GM23338 (cell line): ENCODE measurements around the gene EFCAB3.

Experiments used
- EZH2 ChIP-seq: fragments of 200-600 bp; sonication (generic); IDR thresholded peaks from one replicate; pipeline ENCODE4 v1.8.0; 2017; ENCODE audit warnings: antibody characterized with exemption, mild to moderate bottlenecking, low read depth; ENCODE audit not compliant: unreplicated experiment
- EZH2phosphoT487 ChIP-seq: fragments of 200-600 bp; sonication (generic); IDR thresholded peaks from one replicate; pipeline ENCODE4 v1.8.1; 2018; ENCODE audit warnings: antibody characterized with exemption; ENCODE audit not compliant: unreplicated experiment
- JUNB ChIP-seq: IDR thresholded peaks from one replicate; pipeline ENCODE4 v1.6.1; 2016; ENCODE audit warnings: antibody characterized with exemption; ENCODE audit not compliant: unreplicated experiment
- NANOG ChIP-seq: IDR thresholded peaks from 2 replicates; pipeline ENCODE4 v1.6.1; 2016; ENCODE audit warnings: antibody characterized with exemption, borderline replicate concordance
- POLR2AphosphoS5 ChIP-seq: IDR thresholded peaks from 2 replicates; pipeline ENCODE4 v1.6.1; 2016; ENCODE audit warnings: antibody characterized with exemption, low read depth
- TF ChIP-seq, protein P1 (sequence below), 2 experiments: fragments of 200-600 bp in 1 of 2; sonication (generic) in 1 of 2; conservative IDR thresholded peaks; 2 replicates each; pipeline versions ENCODE4 v1.5.1 to v1.6.1; 2016 to 2017; ENCODE audit warnings: antibody characterized with exemption in 2 of 2, low read depth in 2 of 2, mild to moderate bottlenecking in 2 of 2, moderate library complexity in 1 of 2
- TF ChIP-seq, protein P2 (sequence below): IDR thresholded peaks from 2 replicates; pipeline ENCODE4 v1.6.1; 2016; ENCODE audit warnings: antibody characterized with exemption

DNA sequence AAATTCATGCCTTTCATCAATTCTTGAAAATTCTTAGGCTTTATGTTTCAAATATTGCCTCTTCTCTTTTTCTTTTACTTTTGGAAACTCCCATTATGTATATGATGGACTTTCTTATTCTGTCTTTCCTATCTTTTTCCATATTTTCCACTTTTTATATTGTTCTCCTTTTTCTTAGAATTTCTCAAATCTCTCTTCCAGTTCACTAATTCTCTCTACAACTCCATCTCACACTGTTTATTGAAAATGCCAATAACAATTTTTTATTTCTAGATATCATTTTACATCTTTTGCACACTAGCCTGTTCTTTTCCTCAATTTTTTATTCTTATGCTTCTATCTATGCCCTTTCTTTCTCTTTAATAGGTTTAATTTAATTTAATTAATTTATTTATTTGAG, 43.8 kb upstream of the EFCAB3 start:
- TF ChIP-seq, protein P1, sequence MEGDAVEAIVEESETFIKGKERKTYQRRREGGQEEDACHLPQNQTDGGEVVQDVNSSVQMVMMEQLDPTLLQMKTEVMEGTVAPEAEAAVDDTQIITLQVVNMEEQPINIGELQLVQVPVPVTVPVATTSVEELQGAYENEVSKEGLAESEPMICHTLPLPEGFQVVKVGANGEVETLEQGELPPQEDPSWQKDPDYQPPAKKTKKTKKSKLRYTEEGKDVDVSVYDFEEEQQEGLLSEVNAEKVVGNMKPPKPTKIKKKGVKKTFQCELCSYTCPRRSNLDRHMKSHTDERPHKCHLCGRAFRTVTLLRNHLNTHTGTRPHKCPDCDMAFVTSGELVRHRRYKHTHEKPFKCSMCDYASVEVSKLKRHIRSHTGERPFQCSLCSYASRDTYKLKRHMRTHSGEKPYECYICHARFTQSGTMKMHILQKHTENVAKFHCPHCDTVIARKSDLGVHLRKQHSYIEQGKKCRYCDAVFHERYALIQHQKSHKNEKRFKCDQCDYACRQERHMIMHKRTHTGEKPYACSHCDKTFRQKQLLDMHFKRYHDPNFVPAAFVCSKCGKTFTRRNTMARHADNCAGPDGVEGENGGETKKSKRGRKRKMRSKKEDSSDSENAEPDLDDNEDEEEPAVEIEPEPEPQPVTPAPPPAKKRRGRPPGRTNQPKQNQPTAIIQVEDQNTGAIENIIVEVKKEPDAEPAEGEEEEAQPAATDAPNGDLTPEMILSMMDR (conservative IDR thresholded peaks at IDR 0.05; ENCODE audit: low read depth in 2 of 2): no peak
- no peak for TF ChIP-seq EZH2
- TF ChIP-seq POLR2AphosphoS5: no peak
- TF ChIP-seq JUNB: no peak
- no peak for TF ChIP-seq NANOG
- TF ChIP-seq EZH2phosphoT487: no peak
- TF ChIP-seq, protein P2, sequence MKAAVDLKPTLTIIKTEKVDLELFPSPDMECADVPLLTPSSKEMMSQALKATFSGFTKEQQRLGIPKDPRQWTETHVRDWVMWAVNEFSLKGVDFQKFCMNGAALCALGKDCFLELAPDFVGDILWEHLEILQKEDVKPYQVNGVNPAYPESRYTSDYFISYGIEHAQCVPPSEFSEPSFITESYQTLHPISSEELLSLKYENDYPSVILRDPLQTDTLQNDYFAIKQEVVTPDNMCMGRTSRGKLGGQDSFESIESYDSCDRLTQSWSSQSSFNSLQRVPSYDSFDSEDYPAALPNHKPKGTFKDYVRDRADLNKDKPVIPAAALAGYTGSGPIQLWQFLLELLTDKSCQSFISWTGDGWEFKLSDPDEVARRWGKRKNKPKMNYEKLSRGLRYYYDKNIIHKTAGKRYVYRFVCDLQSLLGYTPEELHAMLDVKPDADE: no peak
